Fibroblast of skin of right quadriceps (primary cell): Measurements from ENCODE around the gene CBFA2T2.
"Not testable (repeated sequence)": the region's sequence is repeated elsewhere in the genome, so short reads cannot be mapped to it uniquely, and the experiment has no call there.

Source experiments
- DNase-seq: peaks from one replicate; pipeline ENCODE4 v3.0.0-alpha.2; 2013

The CBFA2T2 gene

DNA sequence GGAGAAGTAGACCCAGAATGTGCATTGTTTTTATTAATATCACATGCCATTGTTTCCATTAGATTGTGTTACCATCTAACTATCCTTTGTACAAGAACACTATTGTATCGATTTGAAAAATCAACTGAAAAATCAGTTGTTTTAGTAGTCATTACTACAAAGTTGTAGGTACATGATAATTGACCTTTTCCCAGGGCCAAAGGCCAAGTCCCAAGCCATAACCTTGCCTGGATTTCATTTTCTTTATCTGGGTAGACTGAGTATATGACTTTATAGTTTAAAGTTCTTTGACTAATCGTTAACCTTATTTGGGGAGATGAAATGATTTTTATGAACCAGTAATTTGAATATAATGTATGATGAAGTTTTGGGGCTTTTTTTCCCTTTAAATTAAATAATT is 93.2 kb downstream of the CBFA2T2 start:
- no peak for DNase-seq

DNA sequence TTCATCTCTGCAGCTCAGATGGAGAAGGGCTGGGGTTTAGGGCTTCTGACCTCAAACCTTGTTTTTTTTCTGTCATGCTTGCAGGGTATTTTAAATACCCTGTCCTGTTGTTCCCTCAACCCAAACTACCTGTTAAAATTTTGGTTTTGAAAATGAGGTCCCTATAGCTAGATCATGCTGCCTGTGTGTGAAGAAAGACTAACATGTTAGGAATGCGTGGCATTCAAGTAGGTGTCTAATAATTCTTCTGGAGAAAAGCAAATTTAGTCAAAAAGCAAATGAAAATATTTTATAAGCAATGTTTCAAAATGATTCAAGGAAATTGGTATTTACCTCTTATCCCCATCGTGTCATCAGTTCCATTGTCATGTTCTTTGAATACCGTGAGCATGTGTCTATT is 95.1 kb downstream of the CBFA2T2 start:
- DNase-seq: peak; percentile 17

DNA sequence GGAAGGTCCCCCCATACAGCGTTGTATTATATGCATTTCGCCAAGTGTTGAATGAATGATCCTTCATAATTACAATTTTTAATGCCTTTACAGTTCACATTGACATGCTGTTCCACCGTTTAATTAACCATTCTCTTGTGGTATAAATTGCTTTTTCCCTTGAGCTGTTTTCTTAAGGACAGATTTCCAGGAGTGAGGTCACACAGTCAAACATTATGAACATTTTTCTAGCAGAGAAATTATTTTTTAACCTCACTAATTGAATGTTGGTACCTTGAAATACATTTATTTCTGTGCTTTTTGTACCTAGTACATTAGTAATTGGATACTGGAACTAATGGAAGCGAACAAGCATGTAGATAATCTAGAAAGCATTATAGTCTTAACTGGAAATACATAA is 95.5 kb downstream of the CBFA2T2 start:
- DNase-seq: no peak

DNA sequence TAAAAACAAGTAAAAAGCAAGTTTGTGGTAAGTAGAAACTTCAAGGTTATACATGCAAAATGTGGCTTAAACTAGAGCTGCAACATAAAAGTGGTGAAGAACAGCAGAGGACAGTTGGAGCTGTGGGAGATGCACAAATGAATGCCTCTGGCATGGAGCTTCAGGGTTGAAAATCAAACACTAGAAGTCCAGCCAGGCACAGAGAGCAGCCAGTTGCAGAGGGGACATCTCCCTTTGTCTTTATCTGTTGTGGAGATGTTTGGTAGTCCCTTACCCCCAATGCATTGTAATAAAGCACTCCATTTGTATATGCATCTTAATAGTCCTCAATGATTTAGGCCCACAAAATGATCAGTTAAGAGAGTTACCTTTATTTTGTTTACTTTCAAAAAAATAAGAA is 99.2 kb downstream of the CBFA2T2 start:
- DNase-seq: no peak

DNA sequence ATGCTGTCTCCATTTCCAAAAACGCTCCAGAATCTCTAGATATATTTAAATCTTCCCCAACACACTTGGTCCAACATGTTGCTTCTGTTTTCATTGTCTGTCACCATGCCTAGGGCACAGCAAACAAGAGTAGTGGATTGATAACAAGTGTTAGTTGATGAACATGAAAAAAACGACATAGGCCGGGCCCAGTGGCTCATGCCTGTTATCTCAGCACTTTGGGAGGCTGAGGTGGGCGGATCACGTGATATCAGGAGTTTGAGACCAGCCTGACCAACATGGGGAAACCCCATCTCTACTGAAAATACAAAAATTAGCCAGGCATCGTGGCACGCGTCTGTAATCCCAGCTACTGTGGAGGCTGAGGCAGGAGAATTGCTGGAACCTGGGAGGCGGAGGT is 102.0 kb downstream of the CBFA2T2 start:
- DNase-seq: not testable (repeated sequence)

DNA sequence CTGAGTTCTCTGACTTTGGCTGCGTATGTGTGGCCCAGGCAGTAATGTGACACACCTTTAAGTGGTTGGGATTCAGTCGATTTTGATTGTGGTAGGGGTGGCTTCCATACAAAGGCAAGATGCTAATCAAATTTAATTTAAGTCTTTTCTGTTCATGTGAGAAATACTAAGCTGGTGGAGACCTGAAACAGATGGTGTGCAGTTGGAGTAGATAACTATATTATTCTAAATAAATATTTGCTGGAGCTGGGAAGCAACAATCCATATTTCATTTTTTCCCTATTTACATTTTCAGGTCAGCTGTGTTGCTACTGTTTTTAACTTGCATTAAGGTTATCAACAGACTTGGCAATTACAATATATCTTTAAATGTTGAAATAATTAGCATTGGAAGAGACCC is 104.8 kb downstream of the CBFA2T2 start:
- DNase-seq: no peak

DNA sequence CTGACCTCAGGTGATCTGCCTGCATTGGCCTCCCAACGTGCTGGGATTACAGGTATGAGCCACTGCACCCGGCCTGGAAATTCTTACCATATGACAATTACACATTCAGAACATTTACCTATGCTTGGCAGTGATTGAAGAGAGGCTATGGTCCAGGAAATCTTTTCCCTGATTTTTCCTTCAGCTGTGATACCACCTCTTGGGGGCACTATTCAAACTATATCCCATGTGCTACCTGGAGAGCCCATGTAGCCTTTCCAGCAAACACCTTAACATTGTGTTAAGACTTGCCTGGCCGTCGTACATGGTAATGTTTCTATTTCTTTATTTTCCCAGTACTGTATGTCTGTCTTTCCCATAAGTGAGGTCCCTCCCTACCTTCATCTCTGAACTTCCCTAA is 110.5 kb downstream of the CBFA2T2 start:
- DNase-seq: no peak

DNA sequence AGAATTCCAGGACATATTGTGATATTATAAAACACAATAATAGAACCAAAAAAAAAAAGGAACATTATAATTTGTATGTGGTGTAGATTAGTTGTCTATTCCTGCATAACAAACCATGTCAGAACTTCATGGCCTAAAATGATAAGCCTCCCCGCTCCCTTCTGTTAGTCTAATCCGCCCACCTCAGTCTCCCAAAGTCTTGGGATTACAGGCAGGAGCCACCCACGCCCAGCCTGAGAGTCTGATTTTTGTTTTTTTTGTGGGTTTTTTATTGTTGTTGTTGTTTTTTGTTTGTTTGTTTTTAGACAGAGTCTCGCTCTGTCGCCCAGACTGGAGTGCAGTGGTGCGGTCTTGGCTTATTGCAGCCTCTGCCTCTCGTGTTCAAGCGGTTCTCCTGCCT is 111.1 kb downstream of the CBFA2T2 start:
- no peak for DNase-seq

DNA sequence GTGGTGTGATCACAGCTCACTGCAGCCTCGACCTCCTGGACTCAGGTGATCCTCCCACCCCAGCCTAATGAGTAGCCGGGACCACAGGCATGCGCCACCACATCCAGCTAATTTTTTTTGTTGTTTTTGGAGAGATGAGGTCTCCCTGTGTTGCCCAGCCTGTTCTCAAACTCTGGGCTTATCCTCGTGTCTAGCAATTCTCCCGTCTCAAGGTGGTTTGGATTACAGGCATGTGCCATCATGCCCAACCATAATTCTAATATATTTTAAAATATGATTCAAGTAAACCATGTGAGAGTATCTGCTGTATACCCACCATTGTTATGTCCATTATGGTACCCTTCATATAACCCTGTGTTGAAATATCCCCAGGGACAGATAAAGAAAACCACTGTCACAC is 112.0 kb downstream of the CBFA2T2 start:
- no peak for DNase-seq

DNA sequence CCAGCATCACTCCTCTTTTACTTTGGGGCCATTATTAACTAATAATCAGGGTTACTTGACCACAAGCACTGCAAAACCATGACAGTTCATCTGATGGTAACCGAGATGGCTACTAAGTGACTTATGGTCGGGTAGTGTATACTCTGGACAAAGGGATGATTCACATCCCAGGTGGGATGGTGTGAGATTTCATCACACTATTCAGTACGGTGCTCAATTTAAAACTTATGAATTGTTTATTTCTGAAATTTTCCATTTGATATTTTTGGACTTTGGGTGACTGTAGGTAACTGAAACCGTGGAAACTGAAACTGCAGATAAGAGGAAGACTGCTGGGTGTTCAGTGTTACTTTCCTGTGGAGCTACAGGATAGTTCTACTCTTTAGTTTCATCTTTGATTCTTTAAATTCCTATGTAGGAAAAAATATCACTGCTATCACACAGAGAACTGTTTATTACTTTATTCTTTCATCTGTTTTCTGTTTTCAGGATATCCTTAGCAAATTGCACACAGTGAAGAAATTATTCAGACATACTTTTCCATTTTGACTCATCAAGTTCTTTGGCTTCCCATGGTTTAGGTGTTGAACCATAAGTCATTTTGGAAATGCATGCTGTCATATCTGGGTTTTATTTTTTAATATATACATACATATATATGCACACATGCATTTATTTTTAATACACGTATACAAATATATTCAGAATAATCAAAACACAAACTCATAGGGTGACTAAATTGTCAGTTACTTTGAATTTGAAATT is 113.1 kb downstream of the CBFA2T2 start:
- no peak for DNase-seq

DNA sequence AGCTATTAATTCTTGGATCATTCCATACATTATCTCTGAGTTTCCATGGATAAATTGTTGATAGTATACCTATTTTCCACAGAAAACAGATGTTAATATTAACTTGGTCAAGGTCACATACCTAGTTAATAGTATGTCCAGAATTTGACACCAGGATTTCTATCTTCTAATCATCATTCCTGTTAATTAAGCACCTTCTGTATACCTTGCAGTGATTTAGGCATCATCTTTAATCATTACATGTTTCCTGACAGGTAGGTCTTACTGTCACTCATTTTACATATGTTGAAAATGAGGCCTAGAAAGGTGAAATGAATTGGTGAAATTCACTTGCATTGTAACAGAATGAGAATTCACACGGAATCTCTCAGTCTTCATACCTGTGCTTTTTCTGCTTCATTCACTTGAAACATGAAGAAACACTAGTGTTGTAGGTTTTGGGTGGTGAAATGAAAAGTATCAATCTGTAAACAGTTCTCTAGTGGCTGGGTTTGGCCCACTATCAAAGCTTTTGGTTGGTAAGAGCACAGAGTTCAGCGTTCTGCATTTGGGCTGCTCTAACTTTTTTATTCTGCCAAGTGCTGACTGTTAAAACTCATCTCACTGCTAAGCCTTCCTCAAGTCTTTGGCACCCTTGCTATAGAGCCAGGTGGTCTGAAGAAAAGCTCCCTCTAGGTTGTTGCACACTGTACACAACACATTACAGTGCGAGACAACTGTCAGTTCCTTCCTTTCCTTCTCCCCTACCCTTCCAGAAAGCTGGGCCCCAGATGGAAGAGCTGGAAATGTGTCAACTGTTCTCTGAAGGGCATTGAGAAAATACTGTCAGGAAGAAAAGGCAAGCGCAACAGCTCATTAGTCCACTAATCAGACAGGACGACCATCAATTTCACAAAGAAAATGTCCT is 114.4 kb downstream of the CBFA2T2 start:
- DNase-seq: no peak

DNA sequence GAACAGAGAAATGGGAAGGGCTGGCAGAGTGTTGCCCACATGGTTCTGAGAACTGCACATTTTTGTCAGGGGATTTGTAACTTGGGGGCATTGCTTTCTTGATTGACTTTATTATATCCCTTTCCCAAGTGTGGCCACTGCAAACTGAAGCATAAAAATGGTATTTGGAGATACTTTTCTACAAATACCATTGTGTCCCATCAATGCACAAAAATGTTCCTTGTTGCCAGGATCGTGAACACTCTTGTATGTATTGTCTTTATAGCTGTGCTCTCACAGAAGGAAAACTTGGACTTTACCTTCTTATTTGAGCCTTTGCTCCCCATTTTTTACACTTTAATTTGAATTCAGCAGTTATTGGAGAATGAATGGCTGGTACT is 115.1 kb downstream of the CBFA2T2 start:
- DNase-seq: no peak

DNA sequence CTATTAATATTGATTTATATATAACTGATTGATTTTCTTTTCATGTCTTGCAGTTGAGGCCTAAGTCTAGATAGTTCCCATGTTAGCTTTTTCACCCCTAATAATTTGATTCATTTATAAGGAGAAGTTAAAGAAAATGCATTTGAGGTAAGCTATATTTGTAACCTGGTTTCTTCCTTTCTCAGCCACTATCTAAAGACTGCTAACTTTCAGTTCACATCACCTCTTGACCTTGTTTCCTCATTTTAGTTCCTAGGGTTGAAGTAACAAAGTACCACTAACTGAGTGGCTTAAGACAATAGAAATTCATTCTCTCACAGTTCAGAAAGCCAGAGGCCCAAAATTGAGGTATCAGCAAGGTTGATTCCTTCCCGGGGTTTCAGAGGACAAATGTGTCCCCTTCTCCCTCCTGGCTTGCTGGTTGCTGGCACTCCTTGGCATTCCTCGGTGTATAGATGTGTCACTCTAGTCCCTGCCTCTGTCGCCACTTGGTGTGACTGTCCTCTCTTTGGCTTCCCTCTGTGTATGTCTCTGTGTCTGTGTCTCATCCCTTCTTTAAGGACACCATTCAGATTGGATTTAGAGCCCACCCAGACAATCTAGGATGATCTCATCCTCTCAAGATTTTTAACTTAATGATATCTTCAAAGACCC is 116.3 kb downstream of the CBFA2T2 start:
- no peak for DNase-seq

DNA sequence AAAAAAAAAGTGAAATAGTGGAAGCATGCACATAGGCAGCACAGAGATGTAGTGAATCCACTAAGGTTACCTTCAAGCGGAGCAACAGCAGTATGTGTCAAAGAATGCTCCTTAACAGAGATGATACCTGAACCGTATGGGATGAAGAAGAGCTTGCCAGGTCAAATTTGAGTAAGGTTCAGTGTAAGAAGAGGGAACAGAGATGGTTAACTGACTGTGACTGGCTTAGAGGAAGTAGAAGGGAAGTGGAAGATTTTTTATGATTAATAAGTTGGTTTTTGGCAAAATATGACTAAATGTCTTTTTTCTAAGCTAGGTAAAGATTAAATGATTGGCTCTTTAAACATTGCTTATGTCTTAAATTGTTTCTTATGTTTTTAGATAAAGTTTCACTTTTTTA is 119.6 kb downstream of the CBFA2T2 start:
- no peak for DNase-seq

DNA sequence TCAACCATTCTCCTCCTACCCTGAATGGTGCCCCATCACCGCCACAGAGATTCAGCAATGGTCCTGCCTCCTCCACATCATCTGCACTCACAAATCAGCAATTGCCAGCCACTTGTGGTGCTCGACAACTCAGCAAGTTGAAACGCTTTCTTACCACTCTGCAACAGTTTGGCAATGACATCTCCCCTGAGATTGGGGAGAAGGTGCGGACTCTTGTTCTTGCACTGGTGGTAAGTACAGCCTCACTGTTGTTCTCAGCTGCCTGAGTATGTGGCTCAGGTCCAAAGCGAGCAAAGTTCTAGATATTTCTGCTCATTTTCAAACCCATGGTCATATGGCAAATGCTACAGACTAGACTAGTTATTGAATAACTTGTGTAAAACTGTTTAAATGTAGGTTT is 121.2 kb downstream of the CBFA2T2 start:
- DNase-seq: no peak

DNA sequence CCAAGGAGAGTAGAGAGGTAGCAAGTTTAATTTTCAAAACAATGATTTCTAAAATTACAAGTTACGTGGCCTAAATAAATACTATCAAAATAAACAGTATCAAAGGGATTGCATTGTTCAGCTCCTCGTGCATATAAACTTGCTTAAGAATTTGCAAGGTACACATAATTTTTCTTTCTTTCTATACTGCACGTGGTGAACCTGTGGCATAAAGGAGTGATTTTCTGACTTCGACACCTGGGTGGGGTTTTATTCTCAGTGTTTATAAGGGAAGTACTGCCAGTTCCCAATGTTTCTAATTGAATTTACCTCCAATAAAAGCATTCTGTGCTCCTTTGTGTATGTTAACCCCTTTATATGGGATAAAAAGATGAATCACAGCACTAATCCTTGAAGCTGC is 122.1 kb downstream of the CBFA2T2 start:
- DNase-seq: no peak

DNA sequence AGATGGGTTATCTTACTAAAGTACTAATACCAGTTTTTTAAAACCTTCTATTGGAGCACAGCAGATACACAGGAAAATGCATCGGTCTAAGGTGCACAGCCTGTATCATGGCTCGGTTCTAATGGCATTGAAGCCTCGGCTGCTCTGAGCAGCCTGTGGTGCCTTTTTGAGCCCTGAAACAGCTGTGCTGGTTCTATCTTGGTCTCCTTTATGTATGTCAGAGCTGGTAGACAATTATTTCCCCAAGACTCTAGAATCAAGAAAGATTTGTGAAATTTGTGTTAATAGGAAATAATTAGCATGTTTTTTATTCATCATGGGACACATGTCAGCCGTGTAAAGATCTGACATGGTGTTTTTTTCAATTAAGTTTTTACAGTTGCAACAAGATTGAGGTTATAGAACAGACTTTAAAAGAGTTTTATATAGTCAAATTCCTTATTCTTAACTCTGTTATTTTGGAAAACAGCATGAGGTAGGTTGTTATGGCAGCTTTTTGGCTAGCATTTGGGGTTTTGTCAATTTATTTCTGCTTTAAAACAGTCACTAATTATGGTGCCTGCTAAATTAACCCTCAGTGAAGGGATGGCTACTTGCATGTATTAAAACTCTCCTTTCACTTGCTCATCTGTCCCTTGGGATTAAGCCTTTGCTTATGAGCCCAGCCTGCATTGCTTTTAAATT is 132.0 kb downstream of the CBFA2T2 start:
- no peak for DNase-seq

DNA sequence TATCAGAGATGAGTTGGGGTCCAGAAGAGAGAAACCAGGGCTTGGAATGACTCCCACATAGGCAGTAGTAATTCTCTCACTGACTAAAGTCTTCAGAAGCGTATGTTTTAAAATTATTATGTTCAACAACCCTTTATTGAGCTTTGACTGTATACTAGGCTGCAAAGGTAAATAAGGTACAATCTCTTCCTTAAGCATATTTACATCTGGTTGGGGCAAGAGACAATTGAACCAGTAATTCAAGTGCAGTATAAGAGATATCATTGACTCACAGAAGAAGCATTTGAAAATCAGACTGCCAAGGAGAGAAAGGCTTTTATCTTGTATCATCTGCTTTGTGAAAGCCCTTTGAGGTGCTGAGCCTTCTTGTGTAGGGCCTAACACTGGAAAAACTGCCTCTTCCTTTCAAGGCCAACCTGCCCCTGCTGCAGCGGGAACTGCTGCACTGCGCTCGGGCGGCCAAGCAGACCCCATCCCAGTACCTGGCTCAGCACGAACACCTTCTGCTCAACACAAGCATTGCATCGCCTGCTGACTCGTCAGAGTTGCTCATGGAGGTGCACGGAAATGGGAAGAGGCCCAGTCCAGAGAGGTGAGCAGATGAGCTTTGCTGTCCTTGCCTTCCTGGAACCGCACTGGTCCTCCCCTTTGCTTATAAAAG is 132.9 kb downstream of the CBFA2T2 start:
- no peak for DNase-seq

DNA sequence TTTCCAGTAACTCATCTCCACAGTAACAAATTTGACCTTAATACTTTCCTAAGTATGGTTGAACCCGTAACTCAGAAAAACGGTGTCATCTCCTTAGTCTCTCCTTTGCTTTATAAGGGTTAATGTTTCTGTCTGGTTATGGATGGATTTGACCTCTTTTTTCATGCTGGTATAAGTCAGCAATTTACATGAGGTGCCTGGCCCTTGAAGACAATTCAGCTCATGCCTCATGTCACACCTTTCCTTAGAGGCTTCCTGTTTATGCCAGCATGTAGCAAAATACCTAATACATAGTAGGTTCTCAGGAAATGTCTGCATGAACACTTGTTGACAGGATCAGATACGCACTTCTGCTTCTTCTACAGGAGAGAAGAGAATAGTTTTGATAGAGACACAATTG is 134.5 kb downstream of the CBFA2T2 start:
- DNase-seq: no peak

DNA sequence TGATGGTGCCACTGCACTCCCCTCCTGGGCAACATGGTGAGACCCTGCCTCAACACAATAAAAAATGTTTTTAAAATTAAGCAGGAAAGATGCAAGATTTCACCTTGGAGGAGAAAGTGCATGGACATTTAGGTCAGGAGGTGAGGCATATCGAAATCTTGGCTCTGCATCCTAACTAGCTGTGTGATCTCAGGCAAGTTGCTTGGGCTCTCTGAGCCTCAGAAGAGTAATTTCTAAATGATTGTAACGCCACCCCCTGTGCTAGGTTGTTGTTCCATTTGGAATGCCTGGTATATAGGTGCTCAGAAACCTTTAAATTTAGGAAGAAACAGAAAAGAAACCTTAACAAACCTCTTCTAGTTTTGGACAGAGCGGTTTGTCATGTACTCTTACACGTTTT is 136.3 kb downstream of the CBFA2T2 start:
- DNase-seq: no peak

DNA sequence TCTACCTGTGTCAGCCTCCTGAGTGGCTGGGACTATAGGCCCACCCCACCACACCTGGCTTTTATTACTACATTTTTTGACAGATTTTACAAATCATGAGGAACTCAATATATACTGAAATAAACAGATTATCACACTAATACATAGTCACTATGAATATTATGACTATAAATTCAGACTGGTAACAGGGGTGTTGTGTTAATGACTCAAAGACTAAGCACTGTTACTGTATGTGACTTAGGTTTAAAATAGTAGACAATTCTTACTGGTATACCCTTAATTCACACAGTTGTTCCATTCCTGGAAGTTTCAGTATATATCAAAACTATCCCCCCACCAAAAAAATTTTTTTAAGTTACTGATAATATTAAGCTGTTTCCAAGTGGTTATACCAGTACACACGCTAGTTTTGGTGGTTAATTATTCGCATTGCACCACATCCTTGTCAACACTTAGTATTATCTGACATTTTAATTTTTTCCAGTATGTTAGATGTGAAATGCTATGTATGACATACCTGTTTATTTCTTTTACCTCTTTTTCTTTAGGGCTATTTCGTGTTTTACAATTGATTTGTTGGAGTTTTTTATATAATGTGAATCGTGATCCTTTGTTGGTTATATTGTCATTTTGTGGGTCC is 137.8 kb downstream of the CBFA2T2 start:
- no peak for DNase-seq

DNA sequence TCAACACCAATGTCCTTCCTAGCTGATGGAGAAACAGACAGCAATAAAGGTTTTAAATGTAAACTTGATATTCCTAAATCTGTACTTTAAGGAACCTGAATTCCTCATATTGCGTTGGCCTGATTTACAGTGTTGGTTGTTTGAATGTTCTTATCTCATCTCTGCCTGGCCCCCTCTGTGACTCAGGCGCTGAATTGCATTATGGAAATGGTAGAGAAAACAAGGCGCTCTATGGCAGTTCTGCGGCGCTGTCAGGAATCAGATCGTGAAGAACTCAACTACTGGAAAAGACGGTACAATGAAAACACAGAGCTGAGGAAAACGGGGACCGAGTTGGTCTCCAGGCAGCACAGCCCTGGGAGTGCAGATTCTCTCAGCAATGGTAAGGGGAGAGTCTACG is 139.6 kb downstream of the CBFA2T2 start:
- DNase-seq: no peak
